Testis (tissue), 2 donors: Measurements from ENCODE around the gene NEK2.

Experiments
- POLR2A ChIP-seq: fragments of 450-650 bp; IDR thresholded peaks from one replicate; pipeline ENCODE4 v1.6.1; 2017; ENCODE audit warnings: antibody characterized with exemption, mild to moderate bottlenecking, moderate library complexity
- TF ChIP-seq, protein P1 (sequence below), 3 experiments: fragments of 450-650 bp in 2 of 3; fragments of 200-600 bp in 1 of 3; sonication (generic) in 1 of 3; IDR thresholded peaks; one replicate each; pipeline ENCODE4 v1.5.1; 2016 to 2019; ENCODE audit warnings: antibody characterized with exemption in 3 of 3, mild to moderate bottlenecking in 2 of 3, moderate library complexity in 1 of 3

DNA sequence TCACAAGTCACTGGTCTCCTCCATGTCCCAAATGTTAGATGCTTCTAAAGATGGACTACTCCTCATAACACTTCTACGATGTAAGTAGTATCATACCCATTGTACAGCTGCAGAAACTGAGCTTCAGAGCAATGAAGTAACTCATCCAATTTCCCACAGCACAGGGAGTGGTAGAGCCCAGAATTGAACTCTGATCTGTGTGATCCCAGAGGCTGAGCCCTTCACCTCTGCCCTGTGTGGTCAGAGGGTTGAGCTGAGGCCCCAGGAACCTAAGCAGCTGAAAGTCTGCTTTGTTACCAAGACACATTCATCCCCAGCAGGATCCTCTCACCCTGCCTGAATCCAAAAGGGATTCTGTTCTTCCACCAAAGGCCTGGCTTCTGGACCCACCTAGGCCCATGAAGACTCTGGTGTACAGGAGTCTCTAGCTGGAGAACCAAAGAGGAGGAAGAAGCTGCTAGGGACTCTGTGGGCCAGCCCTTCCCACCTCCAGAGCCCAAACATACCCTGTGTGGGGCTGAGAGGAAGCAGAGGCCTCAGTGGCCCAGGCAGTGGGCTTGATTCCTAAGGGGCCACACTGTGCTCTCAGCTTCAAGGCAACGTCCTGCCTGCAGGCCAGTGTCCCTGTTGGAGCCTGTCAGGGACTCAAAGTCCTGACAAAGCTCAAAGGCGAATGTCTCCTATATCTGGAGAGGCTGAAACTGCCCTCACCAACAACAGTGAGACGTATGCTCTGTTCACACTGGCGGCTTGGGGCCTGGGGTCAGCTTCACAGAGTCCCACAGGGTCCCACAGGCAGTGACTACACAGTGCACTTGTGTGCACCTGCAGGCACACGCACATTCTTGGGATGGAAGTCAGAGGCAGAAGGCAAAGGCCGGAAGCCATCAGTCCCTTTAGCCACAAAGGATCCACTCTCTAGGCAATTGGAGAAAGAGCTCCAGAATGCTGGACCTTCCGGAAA lies 56.1 kb downstream of the NEK2 start:
- TF ChIP-seq, protein P1, sequence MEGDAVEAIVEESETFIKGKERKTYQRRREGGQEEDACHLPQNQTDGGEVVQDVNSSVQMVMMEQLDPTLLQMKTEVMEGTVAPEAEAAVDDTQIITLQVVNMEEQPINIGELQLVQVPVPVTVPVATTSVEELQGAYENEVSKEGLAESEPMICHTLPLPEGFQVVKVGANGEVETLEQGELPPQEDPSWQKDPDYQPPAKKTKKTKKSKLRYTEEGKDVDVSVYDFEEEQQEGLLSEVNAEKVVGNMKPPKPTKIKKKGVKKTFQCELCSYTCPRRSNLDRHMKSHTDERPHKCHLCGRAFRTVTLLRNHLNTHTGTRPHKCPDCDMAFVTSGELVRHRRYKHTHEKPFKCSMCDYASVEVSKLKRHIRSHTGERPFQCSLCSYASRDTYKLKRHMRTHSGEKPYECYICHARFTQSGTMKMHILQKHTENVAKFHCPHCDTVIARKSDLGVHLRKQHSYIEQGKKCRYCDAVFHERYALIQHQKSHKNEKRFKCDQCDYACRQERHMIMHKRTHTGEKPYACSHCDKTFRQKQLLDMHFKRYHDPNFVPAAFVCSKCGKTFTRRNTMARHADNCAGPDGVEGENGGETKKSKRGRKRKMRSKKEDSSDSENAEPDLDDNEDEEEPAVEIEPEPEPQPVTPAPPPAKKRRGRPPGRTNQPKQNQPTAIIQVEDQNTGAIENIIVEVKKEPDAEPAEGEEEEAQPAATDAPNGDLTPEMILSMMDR (IDR thresholded peaks at IDR 0.05) = no peak
- no peak for TF ChIP-seq POLR2A
